HG02798 (cell line): ENCODE results near the gene UNC45A.
A peak's percentile ranks its signal among the peaks of the same experiment; 100 is the strongest.
"Not testable (repeated sequence)": the region's sequence is repeated elsewhere in the genome, so short reads cannot be mapped to it uniquely, and the experiment has no call there.

Source experiments
- ATAC-seq: cut with Tn5 transposase; IDR thresholded peaks from one replicate; pipeline ENCODE4 v1.9.1; 2021; ENCODE audit warnings: mild to moderate bottlenecking; ENCODE audit not compliant: unreplicated experiment, poor library complexity

UNC45A gene

GRCh38 chr15:90934949-90935751, at the start of gene UNC45A:
TSS of gene UNC45A (plus strand) at chr15:90935285. CDS start at chr15:90935325, 40 bp downstream.
- ATAC-seq: peak; percentile 73

- no peak for ATAC-seq
These were observed 49.4 kb upstream of the UNC45A start for GRCh38 chr15:90885432-90886290.

- ATAC-seq: no peak
These were observed 48.8 kb upstream of the UNC45A start for GRCh38 chr15:90886291-90886614.

GRCh38 chr15:90887037-90887481, 48.0 kb upstream of the UNC45A start:
- ATAC-seq: no peak

- no peak for ATAC-seq
These were observed 45.8 kb upstream of the UNC45A start for GRCh38 chr15:90889313-90889730.

- ATAC-seq: no peak
These were observed 45.2 kb upstream of the UNC45A start for GRCh38 chr15:90889736-90890456.

GRCh38 chr15:90890839-90891238, 44.2 kb upstream of the UNC45A start:
- ATAC-seq: no peak

GRCh38 chr15:90891346-90891949, 43.6 kb upstream of the UNC45A start:
- ATAC-seq: no peak

GRCh38 chr15:90892023-90892422, 43.1 kb upstream of the UNC45A start:
- ATAC-seq: no peak

GRCh38 chr15:90892498-90893174, 42.4 kb upstream of the UNC45A start:
- ATAC-seq: no peak

GRCh38 chr15:90893175-90894090, 41.7 kb upstream of the UNC45A start:
- ATAC-seq: no peak

GRCh38 chr15:90895571-90896117, 39.4 kb upstream of the UNC45A start:
- ATAC-seq: no peak

- ATAC-seq: not testable (repeated sequence)
These were observed 37.9 kb upstream of the UNC45A start for GRCh38 chr15:90897131-90897655.

GRCh38 chr15:90901175-90902039, 33.7 kb upstream of the UNC45A start:
- no peak for ATAC-seq

- ATAC-seq: peak; percentile 79
These were observed 32.8 kb upstream of the UNC45A start for GRCh38 chr15:90902040-90902839.
